Osteoblast (primary cell): ENCODE measurements around the gene ATP2B2. TPM values are rescaled to one million over a fixed set of nuclear protein-coding genes. Genes with fewer than 3 reads are reported as not detected.

Experiments used
- DNase-seq: peaks from one replicate; pipeline ENCODE4 v3.0.0; 2011; ENCODE audit warnings: low spot score, mixed read lengths; ENCODE audit not compliant: insufficient read length; ENCODE audit errors: missing footprints
- H2AFZ ChIP-seq: 2 replicates; pipeline ENCODE4 v1.6.0; 2011; ENCODE audit warnings: mild to moderate bottlenecking, low read length
- H3K27ac ChIP-seq: 2 replicates; pipeline ENCODE4 v1.5.1; 2011; ENCODE audit warnings: mild to moderate bottlenecking, low read depth, low read length, moderate library complexity
- H3K27me3 ChIP-seq: 2 replicates; pipeline ENCODE4 v1.6.0; 2012; ENCODE audit warnings: mild to moderate bottlenecking, control low read depth, inconsistent platforms, low read length, moderate library complexity; ENCODE audit not compliant: insufficient read depth
- H3K36me3 ChIP-seq: 2 replicates; pipeline ENCODE4 v1.5.1; 2011; ENCODE audit warnings: mild to moderate bottlenecking, low read length, control low read depth, moderate library complexity; ENCODE audit not compliant: insufficient read depth
- H3K4me1 ChIP-seq: 2 replicates; pipeline ENCODE4 v1.5.1; 2011; ENCODE audit warnings: mild to moderate bottlenecking, low read length, control low read depth, moderate library complexity; ENCODE audit not compliant: insufficient read depth
- H3K4me2 ChIP-seq: 2 replicates; pipeline ENCODE4 v1.6.0; 2011; ENCODE audit warnings: mild to moderate bottlenecking, low read length; ENCODE audit not compliant: insufficient read depth
- H3K4me3 ChIP-seq: fragments of 200-600 bp; sonication (generic); 3 replicates; pipeline ENCODE4 v1.5.1; 2012; ENCODE audit warnings: mild to moderate bottlenecking, low read length, inconsistent platforms; ENCODE audit not compliant: insufficient read depth
- H3K79me2 ChIP-seq: 2 replicates; pipeline ENCODE4 v1.6.0; 2012; ENCODE audit warnings: mild to moderate bottlenecking, low read length, control low read depth, inconsistent platforms; ENCODE audit not compliant: insufficient read depth
- H3K9me3 ChIP-seq: 2 replicates; pipeline ENCODE4 v1.5.1; 2011; ENCODE audit warnings: low read depth, low read length, control low read depth
- H4K20me1 ChIP-seq: 2 replicates; pipeline ENCODE4 v1.6.0; 2012; ENCODE audit warnings: mild to moderate bottlenecking, low read length, control low read depth; ENCODE audit not compliant: insufficient read depth
- CTCF ChIP-seq: IDR thresholded peaks from 2 replicates; pipeline ENCODE4 v1.5.1; 2011; ENCODE audit warnings: mild to moderate bottlenecking, low read depth, low read length, moderate library complexity; ENCODE audit errors: extremely low read depth
- total RNA-seq: library from RNA; depleted of rRNA; stranded (reverse); fragments of >200 nt; gene quantifications from 2 replicates; pipeline ENCODE4 v1.2.3, GENCODE V29; 2012

Gene ATP2B2
- total RNA-seq, 1 donor: not detected

DNA sequence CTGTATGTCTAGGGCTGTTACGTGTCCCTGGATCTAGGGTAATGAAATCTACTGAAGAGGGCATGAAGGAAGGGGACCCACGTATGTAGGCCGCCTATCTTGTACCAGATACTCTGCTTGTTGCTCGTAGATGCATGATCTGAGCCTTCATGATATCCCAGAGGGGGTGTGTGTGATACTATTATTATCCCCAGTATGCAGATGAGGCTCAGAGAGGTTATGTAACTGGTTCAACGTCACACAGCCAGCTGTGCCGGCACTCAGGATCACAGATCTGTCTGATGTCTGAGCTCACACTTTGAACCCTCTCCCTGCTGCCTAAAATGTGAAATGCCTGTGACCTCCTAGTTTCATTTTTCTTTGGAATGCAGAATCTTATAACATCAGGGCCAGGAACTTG is 148.3 kb downstream of the ATP2B2 start:
- Histone ChIP-seq H3K9me3 (no peaks in the 10 kb centered on the region), H3K27ac (peak overlapping the region; percentile 76), H3K79me2 (no peaks in the 10 kb centered on the region), H3K27me3 (no peaks in the 10 kb centered on the region), H3K4me2 (peak overlapping the region; percentile 56), H4K20me1 (no peaks in the 10 kb centered on the region), H2AFZ (peak overlapping the region; percentile 77), H3K4me3 (no peak overlapping the region), H3K36me3 (no peaks in the 10 kb centered on the region), H3K4me1 (peaks cover 47% of the 10 kb centered on the region)
- no peak for DNase-seq
- TF ChIP-seq CTCF: no peak

GRCh38 chr3:10356461-10356981 is 148.9 kb downstream of the ATP2B2 start:
- H3K9me3 ChIP-seq: no peaks in the 10 kb centered on the region
- no peaks in the 10 kb centered on the region for H4K20me1 ChIP-seq
- no peak overlapping the region for H3K4me2 ChIP-seq
- peak overlapping the region; percentile 77 for H2AFZ ChIP-seq
- H3K79me2 ChIP-seq: no peaks in the 10 kb centered on the region
- H3K36me3 ChIP-seq: no peaks in the 10 kb centered on the region
- H3K27ac ChIP-seq: peak overlapping the region; percentile 76
- peak; percentile 64 for DNase-seq
- H3K4me3 ChIP-seq: no peak overlapping the region
- peaks cover 50% of the 10 kb centered on the region for H3K4me1 ChIP-seq
- no peak for TF ChIP-seq CTCF
- no peaks in the 10 kb centered on the region for H3K27me3 ChIP-seq

GRCh38 chr3:10354361-10355015 is 150.9 kb downstream of the ATP2B2 start:
- TF ChIP-seq CTCF: no peak
- DNase-seq: peak; percentile 80
- no peak overlapping the region for H3K4me3 ChIP-seq
- no peaks in the 10 kb centered on the region for H3K9me3 ChIP-seq
- no peaks in the 10 kb centered on the region for H3K27me3 ChIP-seq
- peak overlapping the region; percentile 33 for H3K4me2 ChIP-seq
- peak overlapping the region; percentile 40 for H3K27ac ChIP-seq
- peak overlapping the region; percentile 67 for H2AFZ ChIP-seq
- no peaks in the 10 kb centered on the region for H4K20me1 ChIP-seq
- H3K36me3 ChIP-seq: no peaks in the 10 kb centered on the region
- peaks cover 50% of the 10 kb centered on the region for H3K4me1 ChIP-seq
- no peaks in the 10 kb centered on the region for H3K79me2 ChIP-seq

DNA sequence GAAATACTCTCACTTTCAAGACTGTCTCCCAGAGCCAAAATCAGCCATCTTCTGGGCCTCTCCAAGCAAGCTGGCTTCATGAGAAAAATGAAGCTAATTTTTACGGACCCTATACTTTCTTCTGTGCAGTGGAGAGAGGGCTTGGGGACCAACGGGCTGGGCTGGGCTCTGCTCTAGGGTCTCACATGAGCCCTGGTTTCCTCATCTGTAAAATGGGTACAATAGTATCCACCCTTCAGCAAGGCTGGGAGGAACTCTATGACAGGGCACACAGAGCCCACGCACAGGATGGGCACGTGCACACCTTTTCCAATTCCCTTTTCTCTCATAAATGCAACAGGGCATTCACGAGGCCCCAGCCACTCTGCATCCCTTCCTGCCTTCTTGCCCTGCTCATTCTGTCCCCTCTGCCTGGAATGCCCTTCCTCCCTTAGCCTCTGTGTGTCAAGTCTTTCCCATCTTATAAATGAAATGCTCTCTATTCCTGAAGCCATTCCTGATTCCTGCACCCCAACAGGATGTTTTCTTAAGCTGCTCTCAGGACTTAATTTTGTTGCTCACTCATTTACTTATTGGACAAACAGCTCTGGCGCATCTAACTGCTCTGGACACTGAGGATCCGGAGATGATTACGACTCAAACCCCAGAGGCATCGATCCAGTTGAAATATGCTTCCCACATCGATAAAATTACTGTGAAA is 151.6 kb downstream of the ATP2B2 start:
- TF ChIP-seq CTCF: no peak
- H3K4me3 ChIP-seq: no peak overlapping the region
- no peaks in the 10 kb centered on the region for H3K9me3 ChIP-seq
- peak; percentile 87 for DNase-seq
- no peaks in the 10 kb centered on the region for H3K36me3 ChIP-seq
- peak overlapping the region; percentile 89 for H3K27ac ChIP-seq
- peaks cover 50% of the 10 kb centered on the region for H3K4me1 ChIP-seq
- H2AFZ ChIP-seq: peak overlapping the region; percentile 67
- no peaks in the 10 kb centered on the region for H4K20me1 ChIP-seq
- H3K79me2 ChIP-seq: no peaks in the 10 kb centered on the region
- peak overlapping the region; percentile 33 for H3K4me2 ChIP-seq
- no peaks in the 10 kb centered on the region for H3K27me3 ChIP-seq
